Thyroid gland (tissue), 4 donors: Measurements from ENCODE around the gene ADD1. TPM values are rescaled to one million over a fixed set of nuclear protein-coding genes. Genes with fewer than 3 reads are reported as not detected.

Source experiments
- DNase-seq, 2 donors: peaks; one replicate each; pipeline ENCODE4 v3.0.0-alpha.2; 2019
- H3K27ac ChIP-seq, 3 donors: fragments of 200-600 bp; sonication (generic); 1 replicate in 2 of 3; 2 replicates in 1 of 3; pipeline ENCODE4 v1.5.1; 2016 to 2019; ENCODE audit warnings: mild to moderate bottlenecking in 1 of 3, moderate library complexity in 1 of 3
- H3K27me3 ChIP-seq: fragments of 200-600 bp; sonication (generic); one replicate; pipeline ENCODE4 v1.5.1; 2019
- H3K36me3 ChIP-seq, 2 donors: fragments of 200-600 bp; sonication (generic); one replicate each; pipeline ENCODE4 v1.5.1; 2016 to 2019
- H3K4me1 ChIP-seq, 2 donors: fragments of 200-600 bp; sonication (generic); one replicate each; pipeline ENCODE4 v1.5.1; 2017 to 2019
- H3K4me3 ChIP-seq, 3 donors: fragments of 200-600 bp; sonication (generic); replicated peaks in 1 of 3; 1 replicate in 2 of 3; 2 replicates in 1 of 3; pipeline ENCODE4 v1.5.1; 2016; ENCODE audit warnings: mild to moderate bottlenecking in 1 of 3
- H3K9me3 ChIP-seq: fragments of 200-600 bp; sonication (generic); one replicate; pipeline ENCODE4 v1.5.1; 2017
- POLR2A ChIP-seq, 2 donors: fragments of 450-650 bp; IDR thresholded peaks; one replicate each; pipeline ENCODE4 v1.6.1; 2017; ENCODE audit warnings: antibody characterized with exemption in 2 of 2, mild to moderate bottlenecking in 2 of 2, moderate library complexity in 1 of 2
- WGBS, 2 donors: methylation state at CpG; one replicate each; pipeline ENCODE4 v1.1.5; 2017; 5-methylcytosine and 5-hydroxymethylcytosine counted together
- intact Hi-C: fragments of 100-400 bp; cut with DNase I; formaldehyde crosslinking; loops from one replicate; pipeline ENCODE4 v1.15.1; 2023
- total RNA-seq, 4 donors: library from RNA; depleted of rRNA; stranded (reverse); fragments of >200 nt; gene quantifications; one replicate each; pipeline ENCODE4 v1.2.3, GENCODE V29; 2016
- TF ChIP-seq, protein P1 (sequence below), 6 experiments: fragments of 200-600 bp in 3 of 6; fragments of 450-650 bp in 3 of 6; sonication (generic) in 3 of 6; IDR thresholded peaks; one replicate each; pipeline ENCODE4 v1.5.1; 2016 to 2019; ENCODE audit warnings: antibody characterized with exemption in 6 of 6, mild to moderate bottlenecking in 2 of 6, inconsistent platforms in 1 of 6, moderate library complexity in 1 of 6

ADD1 gene
- total RNA-seq, 4 donors from 2014 or later, result 190 to 222 (median 194) TPM

DNA sequence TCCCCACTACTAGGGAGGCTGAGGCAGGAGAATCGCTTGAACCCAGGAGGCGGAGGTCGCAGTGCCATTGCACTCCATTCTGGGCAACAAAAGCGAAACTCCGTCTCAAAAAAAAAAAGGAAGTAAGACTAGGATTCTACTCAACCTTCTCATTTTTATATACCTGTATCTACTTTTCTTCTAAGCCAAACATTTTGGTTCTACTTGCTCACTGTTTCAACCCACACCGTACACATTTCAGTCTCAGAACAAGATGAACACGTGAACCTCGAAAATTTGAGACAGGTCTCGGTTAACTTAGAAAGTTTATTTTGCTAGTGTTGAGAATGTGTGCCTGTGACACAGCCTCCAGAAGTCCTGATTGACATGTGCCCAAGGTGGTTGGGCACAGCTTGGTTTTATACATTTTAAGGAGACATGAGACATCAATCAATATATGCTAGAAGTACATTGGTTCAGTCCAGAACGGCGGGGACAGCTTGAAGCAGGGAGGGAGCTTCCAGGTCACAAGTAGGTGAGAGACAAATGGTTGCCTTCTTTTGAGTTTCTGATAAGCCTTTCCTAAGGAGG, 3.7 kb downstream of the ADD1 start:
- WGBS, 2 donors, result 88% methylated on average over 11 of the region's 11 CpGs
- Histone ChIP-seq H3K4me3 (no peak overlapping the region), H3K4me1 (peaks cover 39 to 49% of the 10 kb centered on the region in 2 donors), H3K27me3 (no peaks in the 10 kb centered on the region), H3K27ac (no peak overlapping the region), H3K9me3 (no peaks in the 10 kb centered on the region), H3K36me3 (no peaks in the 10 kb centered on the region)
- intact Hi-C loops, result no loop called here
- TF ChIP-seq, protein P1, sequence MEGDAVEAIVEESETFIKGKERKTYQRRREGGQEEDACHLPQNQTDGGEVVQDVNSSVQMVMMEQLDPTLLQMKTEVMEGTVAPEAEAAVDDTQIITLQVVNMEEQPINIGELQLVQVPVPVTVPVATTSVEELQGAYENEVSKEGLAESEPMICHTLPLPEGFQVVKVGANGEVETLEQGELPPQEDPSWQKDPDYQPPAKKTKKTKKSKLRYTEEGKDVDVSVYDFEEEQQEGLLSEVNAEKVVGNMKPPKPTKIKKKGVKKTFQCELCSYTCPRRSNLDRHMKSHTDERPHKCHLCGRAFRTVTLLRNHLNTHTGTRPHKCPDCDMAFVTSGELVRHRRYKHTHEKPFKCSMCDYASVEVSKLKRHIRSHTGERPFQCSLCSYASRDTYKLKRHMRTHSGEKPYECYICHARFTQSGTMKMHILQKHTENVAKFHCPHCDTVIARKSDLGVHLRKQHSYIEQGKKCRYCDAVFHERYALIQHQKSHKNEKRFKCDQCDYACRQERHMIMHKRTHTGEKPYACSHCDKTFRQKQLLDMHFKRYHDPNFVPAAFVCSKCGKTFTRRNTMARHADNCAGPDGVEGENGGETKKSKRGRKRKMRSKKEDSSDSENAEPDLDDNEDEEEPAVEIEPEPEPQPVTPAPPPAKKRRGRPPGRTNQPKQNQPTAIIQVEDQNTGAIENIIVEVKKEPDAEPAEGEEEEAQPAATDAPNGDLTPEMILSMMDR (IDR thresholded peaks at IDR 0.05), result no peak
- no peak for TF ChIP-seq POLR2A (IDR thresholded peaks at IDR 0.05)
- no peak for DNase-seq

DNA sequence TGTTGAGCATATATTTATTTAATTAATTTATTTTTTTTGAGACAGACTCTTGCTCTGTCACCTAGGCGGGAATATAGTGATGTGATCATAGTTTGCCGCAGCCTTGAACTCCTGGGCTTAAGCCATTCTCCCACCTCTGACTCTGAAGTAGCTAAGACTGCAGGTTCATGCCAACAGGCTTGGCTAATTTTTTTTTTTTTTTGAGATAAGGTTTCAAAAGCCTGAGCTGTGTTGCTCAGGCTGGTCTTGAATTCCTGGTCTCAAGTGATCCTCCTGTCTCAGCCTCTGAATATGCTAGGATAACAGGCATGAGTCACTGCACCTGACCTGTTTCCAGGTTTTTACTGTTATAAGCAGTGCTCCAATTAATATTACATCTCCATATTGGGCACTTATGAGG, 4.8 kb downstream of the ADD1 start:
- intact Hi-C loops, result no loop called here
- Histone ChIP-seq H3K9me3 (no peaks in the 10 kb centered on the region), H3K27ac (no peak overlapping the region), H3K4me3 (no peak overlapping the region), H3K36me3 (no peaks in the 10 kb centered on the region), H3K27me3 (no peaks in the 10 kb centered on the region), H3K4me1 (peaks cover 44 to 54% of the 10 kb centered on the region in 2 donors)
- no peak for DNase-seq
- TF ChIP-seq, protein P1 (IDR thresholded peaks at IDR 0.05), result no peak
- no peak for TF ChIP-seq POLR2A (IDR thresholded peaks at IDR 0.05)
- WGBS, 2 donors, result 85 to 86% methylated on average over 2 of the region's 2 CpGs

DNA sequence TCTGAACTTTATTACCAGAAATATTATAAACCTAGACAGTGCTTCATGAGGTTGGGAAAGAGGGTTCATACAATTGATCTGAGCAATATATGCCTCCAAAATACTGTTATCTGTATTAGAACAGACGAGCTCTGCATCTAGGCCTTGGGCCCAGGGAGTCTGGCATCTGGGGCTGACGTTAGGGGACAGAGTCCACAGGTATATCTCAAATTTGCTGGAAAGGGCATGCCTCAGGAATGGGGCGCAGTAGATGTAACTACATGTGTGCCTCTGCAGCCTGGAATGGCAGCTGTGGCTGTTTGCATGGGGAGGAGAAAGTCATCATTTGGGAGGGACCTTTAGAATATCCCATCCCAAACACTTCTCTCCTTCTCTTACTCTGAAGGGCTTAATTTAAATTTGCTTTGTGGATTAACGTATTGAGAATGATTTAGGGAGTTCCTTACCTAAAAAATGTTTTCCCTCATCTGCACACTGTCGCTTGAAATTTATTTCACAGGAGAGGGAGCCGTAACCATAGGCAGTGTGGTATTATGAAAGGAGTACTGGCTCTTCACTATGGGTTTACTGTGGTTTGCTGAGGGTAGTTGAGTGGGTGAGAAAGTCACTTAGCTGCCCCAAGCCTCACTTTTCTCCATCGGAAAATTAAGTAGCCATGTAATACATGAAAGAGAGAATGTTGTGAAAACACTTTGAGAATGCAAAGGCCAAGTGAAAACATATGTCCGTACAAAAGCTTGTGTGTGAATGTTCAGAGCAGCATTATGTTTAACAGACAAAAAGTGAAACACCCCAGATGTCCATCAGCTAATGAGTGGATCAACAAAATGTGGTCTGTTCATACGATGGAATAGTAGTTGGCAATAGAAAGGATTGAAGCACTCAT, 5.9 kb downstream of the ADD1 start:
- intact Hi-C loops, result no loop called here
- TF ChIP-seq, protein P1 (IDR thresholded peaks at IDR 0.05), result no peak
- no peak for TF ChIP-seq POLR2A (IDR thresholded peaks at IDR 0.05)
- Histone ChIP-seq H3K4me3 (no peak overlapping the region), H3K9me3 (no peaks in the 10 kb centered on the region), H3K4me1 (peaks cover 45 to 58% of the 10 kb centered on the region in 2 donors), H3K36me3 (peaks cover 5 to 7% of the 10 kb centered on the region in 2 donors), H3K27ac (no peak overlapping the region), H3K27me3 (no peaks in the 10 kb centered on the region)
- no peak for DNase-seq
- 68% methylated on average over 9 of the region's 9 CpGs for WGBS, 2 donors

DNA sequence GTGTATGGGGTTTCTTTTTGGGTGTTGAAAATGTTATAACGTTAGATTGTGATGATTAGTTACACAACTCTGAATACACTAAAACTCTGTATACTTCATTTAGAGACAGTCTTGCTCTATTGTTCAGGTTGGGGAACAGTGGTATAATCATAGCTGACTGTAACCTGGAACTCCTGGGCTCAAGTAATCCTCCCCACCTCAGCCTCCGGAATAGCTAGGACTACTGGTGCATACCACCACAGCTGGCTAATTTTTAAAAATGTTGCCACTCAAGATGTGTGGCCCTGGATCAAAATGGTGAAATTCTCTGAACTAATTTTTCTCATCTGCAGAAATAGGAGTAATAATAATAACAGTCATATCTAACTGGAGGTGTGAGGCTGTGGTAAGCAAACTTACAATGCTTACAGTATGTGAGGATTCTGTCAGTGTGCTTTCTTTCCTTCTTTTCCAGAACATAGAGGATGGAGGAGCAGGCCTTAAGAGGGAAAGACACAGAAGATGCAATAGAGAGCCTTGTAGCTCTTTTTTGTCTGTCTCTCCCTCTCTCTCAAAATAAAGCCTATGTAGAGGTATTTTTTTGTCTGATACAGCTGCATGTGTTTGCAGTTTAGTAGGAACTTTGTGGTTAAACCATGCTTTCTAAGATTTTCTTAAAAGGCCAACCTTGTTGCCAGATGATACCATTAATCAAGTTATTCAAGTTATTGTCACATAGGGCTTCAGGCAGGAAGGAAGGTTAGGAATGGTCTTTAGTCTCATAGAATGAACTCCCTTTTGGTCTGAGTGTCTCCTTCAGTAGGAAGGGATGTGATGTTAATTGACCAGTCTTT, 7.5 kb downstream of the ADD1 start:
- H3K27ac ChIP-seq, result no peak overlapping the region
- H3K27me3 ChIP-seq, result no peaks in the 10 kb centered on the region
- H3K4me3 ChIP-seq, result no peak overlapping the region
- intact Hi-C loops, result no loop called here
- WGBS, 2 donors, result 41 to 54% methylated on average over 2 of the region's 2 CpGs
- peaks cover 5 to 7% of the 10 kb centered on the region in 2 donors for H3K36me3 ChIP-seq
- TF ChIP-seq, protein P1 (IDR thresholded peaks at IDR 0.05), result no peak
- no peak for TF ChIP-seq POLR2A (IDR thresholded peaks at IDR 0.05)
- peak in 1 of 2 donors; percentile 27 for DNase-seq
- peaks cover 39 to 49% of the 10 kb centered on the region in 2 donors for H3K4me1 ChIP-seq
- H3K9me3 ChIP-seq, result no peaks in the 10 kb centered on the region
